NT2/D1 (cell line): ENCODE measurements around the gene BRD4.
"Not testable (repeated sequence)": the region's sequence is repeated elsewhere in the genome, so short reads cannot be mapped to it uniquely, and the experiment has no call there.

Experiments
- DNase-seq: peaks from one replicate; pipeline ENCODE4 v3.0.0-alpha.2; 2011; ENCODE audit warnings: low read depth, low spot score
- H3K27me3 ChIP-seq: 2 replicates; pipeline ENCODE4 v1.6.0; 2011; ENCODE audit warnings: mild to moderate bottlenecking; ENCODE audit not compliant: insufficient read length, insufficient read depth
- H3K36me3 ChIP-seq: 2 replicates; pipeline ENCODE4 v1.6.1; 2011; ENCODE audit warnings: mild to moderate bottlenecking, low read length, mixed read lengths; ENCODE audit not compliant: insufficient read depth, insufficient read length
- H3K4me1 ChIP-seq: 2 replicates; pipeline ENCODE4 v1.5.1; 2011; ENCODE audit not compliant: insufficient read depth, insufficient read length
- H3K4me3 ChIP-seq: 2 replicates; pipeline ENCODE4 v1.5.1; 2011; ENCODE audit warnings: low read depth; ENCODE audit not compliant: insufficient read length
- H3K9ac ChIP-seq: 2 replicates; pipeline ENCODE4 v1.6.0; 2011; ENCODE audit warnings: low read depth; ENCODE audit not compliant: insufficient read length
- H3K9me3 ChIP-seq: 2 replicates; pipeline ENCODE4 v1.5.1; 2011; ENCODE audit warnings: mild to moderate bottlenecking, low read length; ENCODE audit not compliant: insufficient read depth
- SUZ12 ChIP-seq: IDR thresholded peaks from 2 replicates; pipeline ENCODE4 v1.6.1; 2011; ENCODE audit not compliant: insufficient read length, insufficient read depth; ENCODE audit errors: extremely low read depth
- YY1 ChIP-seq: IDR thresholded peaks from 2 replicates; pipeline ENCODE4 v1.6.1; 2011; ENCODE audit not compliant: insufficient read length, insufficient read depth
- ZNF274 ChIP-seq: IDR thresholded peaks from 2 replicates; pipeline ENCODE4 v1.6.1; 2011; ENCODE audit warnings: mild to moderate bottlenecking, low read depth, low read length

The BRD4 gene

GRCh38 chr19:15357906-15358305 is 25.6 kb upstream of the BRD4 start:
- Histone ChIP-seq H3K4me1 (no peaks in the 10 kb centered on the region), H3K4me3 (no peak overlapping the region), H3K9me3 (peaks cover 5% of the 10 kb centered on the region; the same call in 1 of the 2 replicates), H3K36me3 (peaks cover 80% of the 10 kb centered on the region), H3K27me3 (no peaks in the 10 kb centered on the region), H3K9ac (no peak overlapping the region)
- no peak for TF ChIP-seq SUZ12
- no peak for TF ChIP-seq ZNF274
- no peak for TF ChIP-seq YY1
- no peak for DNase-seq

GRCh38 chr19:15354566-15355296 is 22.4 kb upstream of the BRD4 start:
- Histone ChIP-seq H3K27me3 (no peaks in the 10 kb centered on the region), H3K4me1 (no peaks in the 10 kb centered on the region), H3K36me3 (peaks cover 64% of the 10 kb centered on the region), H3K4me3 (no peak overlapping the region), H3K9ac (no peak overlapping the region), H3K9me3 (no peaks in the 10 kb centered on the region)
- no peak for DNase-seq
- TF ChIP-seq ZNF274 = no peak
- TF ChIP-seq SUZ12 = no peak
- TF ChIP-seq YY1 = no peak

- DNase-seq = no peak
- no peaks in the 10 kb centered on the region for H3K27me3 ChIP-seq
- H3K4me3 ChIP-seq = no peak overlapping the region
- no peaks in the 10 kb centered on the region for H3K4me1 ChIP-seq
- peaks cover 56% of the 10 kb centered on the region for H3K36me3 ChIP-seq
- H3K9me3 ChIP-seq = no peaks in the 10 kb centered on the region
- no peak overlapping the region for H3K9ac ChIP-seq
- no peak for TF ChIP-seq SUZ12
- no peak for TF ChIP-seq YY1
- TF ChIP-seq ZNF274 = no peak
Observed at GRCh38 chr19:15353908-15354307, 21.6 kb upstream of the BRD4 start.

- H3K4me3 ChIP-seq, DNase-seq, H3K4me1 ChIP-seq, H3K27me3 ChIP-seq, H3K9me3 ChIP-seq, H3K9ac ChIP-seq: not testable (repeated sequence)
- peaks cover 42% of the 10 kb centered on the region for H3K36me3 ChIP-seq
Observed at GRCh38 chr19:15352535-15352934, 20.2 kb upstream of the BRD4 start.

- peaks cover 38% of the 10 kb centered on the region for H3K36me3 ChIP-seq
Observed at GRCh38 chr19:15341328-15341727, 9.0 kb upstream of the BRD4 start.

GRCh38 chr19:15340086-15340485 is 7.7 kb upstream of the BRD4 start:
- H3K9ac ChIP-seq = no peak overlapping the region
- no peak for DNase-seq
- H3K27me3 ChIP-seq = no peaks in the 10 kb centered on the region
- no peaks in the 10 kb centered on the region for H3K4me1 ChIP-seq
- H3K9me3 ChIP-seq = no peaks in the 10 kb centered on the region
- no peak for TF ChIP-seq YY1
- TF ChIP-seq SUZ12 = no peak
- TF ChIP-seq ZNF274 = no peak
- H3K36me3 ChIP-seq = peaks cover 32% of the 10 kb centered on the region
- no peak overlapping the region for H3K4me3 ChIP-seq

More at GRCh38 chr19:15341328-15341727, 9.0 kb upstream of the BRD4 start:
- not testable (repeated sequence) for H3K4me3 ChIP-seq, H3K9me3 ChIP-seq, H3K4me1 ChIP-seq, DNase-seq, H3K9ac ChIP-seq, H3K27me3 ChIP-seq

- H3K9ac ChIP-seq = no peak overlapping the region
- no peak for DNase-seq
Observed at GRCh38 chr19:15337202-15337601, 4.9 kb upstream of the BRD4 start.

GRCh38 chr19:15335992-15336391 is 3.7 kb upstream of the BRD4 start:
- not testable (repeated sequence) for H3K4me3 ChIP-seq, H3K27me3 ChIP-seq, H3K9ac ChIP-seq, H3K9me3 ChIP-seq, DNase-seq, H3K4me1 ChIP-seq
- H3K36me3 ChIP-seq = peaks cover 13% of the 10 kb centered on the region

More at GRCh38 chr19:15337202-15337601, 4.9 kb upstream of the BRD4 start:
- TF ChIP-seq ZNF274 = no peak
- TF ChIP-seq SUZ12 = no peak
- TF ChIP-seq YY1 = no peak
- H3K4me3 ChIP-seq = no peak overlapping the region
- H3K9me3 ChIP-seq = no peaks in the 10 kb centered on the region
- peaks cover 16% of the 10 kb centered on the region for H3K36me3 ChIP-seq
- H3K4me1 ChIP-seq = peaks cover 3% of the 10 kb centered on the region
- H3K27me3 ChIP-seq = no peaks in the 10 kb centered on the region
